C4-2B (cell line): ENCODE data around the gene F13A1.

Source experiments
- ZFX ChIP-seq: fragments of 450-650 bp; IDR thresholded peaks from 2 replicates; pipeline ENCODE4 v1.6.1; 2017
- TF ChIP-seq, protein P1 (sequence below): fragments of 450-650 bp; conservative IDR thresholded peaks from 2 replicates; pipeline ENCODE4 v1.5.1; 2017; ENCODE audit warnings: mild to moderate bottlenecking

GRCh38 chr6:6243846-6244245 is 76.6 kb downstream of the F13A1 start:
- TF ChIP-seq, protein P1, sequence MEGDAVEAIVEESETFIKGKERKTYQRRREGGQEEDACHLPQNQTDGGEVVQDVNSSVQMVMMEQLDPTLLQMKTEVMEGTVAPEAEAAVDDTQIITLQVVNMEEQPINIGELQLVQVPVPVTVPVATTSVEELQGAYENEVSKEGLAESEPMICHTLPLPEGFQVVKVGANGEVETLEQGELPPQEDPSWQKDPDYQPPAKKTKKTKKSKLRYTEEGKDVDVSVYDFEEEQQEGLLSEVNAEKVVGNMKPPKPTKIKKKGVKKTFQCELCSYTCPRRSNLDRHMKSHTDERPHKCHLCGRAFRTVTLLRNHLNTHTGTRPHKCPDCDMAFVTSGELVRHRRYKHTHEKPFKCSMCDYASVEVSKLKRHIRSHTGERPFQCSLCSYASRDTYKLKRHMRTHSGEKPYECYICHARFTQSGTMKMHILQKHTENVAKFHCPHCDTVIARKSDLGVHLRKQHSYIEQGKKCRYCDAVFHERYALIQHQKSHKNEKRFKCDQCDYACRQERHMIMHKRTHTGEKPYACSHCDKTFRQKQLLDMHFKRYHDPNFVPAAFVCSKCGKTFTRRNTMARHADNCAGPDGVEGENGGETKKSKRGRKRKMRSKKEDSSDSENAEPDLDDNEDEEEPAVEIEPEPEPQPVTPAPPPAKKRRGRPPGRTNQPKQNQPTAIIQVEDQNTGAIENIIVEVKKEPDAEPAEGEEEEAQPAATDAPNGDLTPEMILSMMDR, result no peak
- no peak for TF ChIP-seq ZFX
